Central memory CD8-positive, alpha-beta T cell (primary cell): Measurements from ENCODE around the gene ATP2C1.
A peak's percentile ranks its signal among the peaks of the same experiment; 100 is the strongest.

ENCODE experiments used
- ATAC-seq: fragments of 150-1000 bp; cut with Tn5 transposase; replicated peaks from 2 replicates; pipeline ENCODE4 v1.10.0; 2022; ENCODE audit warnings: mild to moderate bottlenecking, moderate FRiP score, moderate number of reproducible peaks; ENCODE audit not compliant: poor library complexity, severe bottlenecking; ENCODE audit errors: extremely low read depth
- DNase-seq, 2 donors: peaks; one replicate each; pipeline ENCODE4 v3.0.0; 2021; ENCODE audit warnings: low spot score in 2 of 2
- H3K27ac Mint-ChIP-seq: one replicate; pipeline ENCODE4 v1.8.0; 2022; ENCODE audit warnings: low read depth, mild to moderate bottlenecking, moderate library complexity, mixed read lengths
- H3K27me3 Mint-ChIP-seq: one replicate; pipeline ENCODE4 v1.8.0; 2022; ENCODE audit warnings: mixed read lengths
- H3K36me3 Mint-ChIP-seq: one replicate; pipeline ENCODE4 v1.8.0; 2022; ENCODE audit warnings: mild to moderate bottlenecking, moderate library complexity, mixed read lengths; ENCODE audit not compliant: insufficient read depth
- H3K4me1 Mint-ChIP-seq: one replicate; pipeline ENCODE4 v1.8.0; 2022; ENCODE audit warnings: mixed read lengths
- H3K4me3 Mint-ChIP-seq: one replicate; pipeline ENCODE4 v1.8.0; 2022; ENCODE audit warnings: mild to moderate bottlenecking, moderate library complexity, mixed read lengths
- H3K9me3 Mint-ChIP-seq: one replicate; pipeline ENCODE4 v1.8.0; 2022; ENCODE audit warnings: mixed read lengths

The ATP2C1 gene

GRCh38 chr3:130974201-130974600 is 80.3 kb downstream of the ATP2C1 start:
- H3K36me3 Mint-ChIP-seq, result peaks cover 11% of the 10 kb centered on the region
- no peaks in the 10 kb centered on the region for H3K27me3 Mint-ChIP-seq
- H3K9me3 Mint-ChIP-seq, result no peaks in the 10 kb centered on the region
- no peaks in the 10 kb centered on the region for H3K4me1 Mint-ChIP-seq
- no peak overlapping the region for H3K4me3 Mint-ChIP-seq
- ATAC-seq (no peak), DNase-seq (no peak)
- no peak overlapping the region for H3K27ac Mint-ChIP-seq

DNA sequence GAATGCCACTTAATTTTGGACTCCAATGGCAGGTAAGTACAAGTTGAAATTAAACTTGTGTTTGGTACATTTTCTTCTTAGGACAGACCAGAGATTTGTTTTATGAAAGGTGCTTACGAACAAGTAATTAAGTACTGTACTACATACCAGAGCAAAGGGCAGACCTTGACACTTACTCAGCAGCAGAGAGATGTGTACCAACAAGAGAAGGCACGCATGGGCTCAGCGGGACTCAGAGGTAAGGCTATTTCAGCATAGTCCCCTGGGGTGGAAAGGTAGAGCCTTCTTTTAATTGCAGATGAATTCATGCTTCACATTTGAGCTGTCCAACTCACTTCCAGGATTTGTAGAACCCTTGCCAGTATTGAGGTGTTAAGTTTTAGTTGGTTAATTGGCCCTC is 81.4 kb downstream of the ATP2C1 start:
- Mint-ChIP-seq H3K36me3 (peaks cover 11% of the 10 kb centered on the region), H3K4me3 (no peak overlapping the region), H3K9me3 (no peaks in the 10 kb centered on the region), H3K27ac (no peak overlapping the region), H3K27me3 (no peaks in the 10 kb centered on the region), H3K4me1 (no peaks in the 10 kb centered on the region)
- ATAC-seq, result no peak
- DNase-seq, result no peak

- Mint-ChIP-seq H3K27me3 (no peaks in the 10 kb centered on the region), H3K36me3 (peaks cover 9% of the 10 kb centered on the region), H3K4me1 (no peaks in the 10 kb centered on the region), H3K9me3 (no peaks in the 10 kb centered on the region), H3K4me3 (no peak overlapping the region), H3K27ac (no peak overlapping the region)
- ATAC-seq (no peak), DNase-seq (no peak)
Measured at GRCh38 chr3:130976706-130977105, 82.8 kb downstream of the ATP2C1 start.

- Mint-ChIP-seq H3K9me3 (no peaks in the 10 kb centered on the region), H3K27ac (no peak overlapping the region), H3K4me3 (no peak overlapping the region), H3K27me3 (no peaks in the 10 kb centered on the region), H3K36me3 (peaks cover 14% of the 10 kb centered on the region), H3K4me1 (no peaks in the 10 kb centered on the region)
- DNase-seq (no peak), ATAC-seq (no peak)
Measured at GRCh38 chr3:130979117-130979516, 85.2 kb downstream of the ATP2C1 start.

GRCh38 chr3:130981469-130981868 is 87.6 kb downstream of the ATP2C1 start:
- ATAC-seq (no peak), DNase-seq (no peak)
- no peak overlapping the region for H3K4me3 Mint-ChIP-seq
- peaks cover 12% of the 10 kb centered on the region for H3K36me3 Mint-ChIP-seq
- no peaks in the 10 kb centered on the region for H3K27me3 Mint-ChIP-seq
- H3K4me1 Mint-ChIP-seq, result no peaks in the 10 kb centered on the region
- H3K27ac Mint-ChIP-seq, result no peak overlapping the region
- H3K9me3 Mint-ChIP-seq, result no peaks in the 10 kb centered on the region

- DNase-seq, result no peak
- Mint-ChIP-seq H3K27ac (no peak overlapping the region), H3K9me3 (no peaks in the 10 kb centered on the region), H3K4me3 (no peak overlapping the region), H3K27me3 (no peaks in the 10 kb centered on the region), H3K36me3 (peaks cover 17% of the 10 kb centered on the region), H3K4me1 (peaks cover 13% of the 10 kb centered on the region)
- ATAC-seq, result no peak
Measured at GRCh38 chr3:130990282-130990681, 96.4 kb downstream of the ATP2C1 start.

DNA sequence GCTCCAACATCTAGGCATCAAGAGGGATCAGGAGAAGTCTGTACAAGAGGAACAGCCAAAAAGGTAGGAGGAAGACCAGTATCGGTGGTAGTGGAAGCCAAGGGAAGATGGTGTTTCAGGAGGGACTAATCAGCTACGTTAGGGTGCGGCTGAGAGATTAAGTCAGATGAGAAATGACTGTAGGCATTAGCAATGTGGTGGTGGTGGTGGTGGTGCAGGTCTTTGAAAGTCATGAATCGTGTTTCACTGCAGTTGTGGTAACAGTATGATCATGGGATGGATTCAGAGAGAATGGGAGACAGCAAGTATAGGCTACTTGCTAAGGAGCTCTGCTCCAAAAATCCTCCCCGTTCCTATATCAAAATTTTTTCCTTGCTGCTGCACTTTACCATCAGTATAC is 97.2 kb downstream of the ATP2C1 start:
- Mint-ChIP-seq H3K9me3 (no peaks in the 10 kb centered on the region), H3K27ac (no peak overlapping the region), H3K27me3 (no peaks in the 10 kb centered on the region), H3K4me3 (no peak overlapping the region), H3K4me1 (peaks cover 13% of the 10 kb centered on the region), H3K36me3 (peaks cover 20% of the 10 kb centered on the region)
- ATAC-seq (no peak), DNase-seq (no peak)

- Mint-ChIP-seq H3K36me3 (peaks cover 30% of the 10 kb centered on the region), H3K27ac (no peak overlapping the region), H3K4me1 (peaks cover 13% of the 10 kb centered on the region), H3K9me3 (no peaks in the 10 kb centered on the region), H3K27me3 (no peaks in the 10 kb centered on the region), H3K4me3 (no peak overlapping the region)
- DNase-seq (no peak), ATAC-seq (no peak)
Measured at GRCh38 chr3:130992344-130992743, 98.5 kb downstream of the ATP2C1 start.

DNA sequence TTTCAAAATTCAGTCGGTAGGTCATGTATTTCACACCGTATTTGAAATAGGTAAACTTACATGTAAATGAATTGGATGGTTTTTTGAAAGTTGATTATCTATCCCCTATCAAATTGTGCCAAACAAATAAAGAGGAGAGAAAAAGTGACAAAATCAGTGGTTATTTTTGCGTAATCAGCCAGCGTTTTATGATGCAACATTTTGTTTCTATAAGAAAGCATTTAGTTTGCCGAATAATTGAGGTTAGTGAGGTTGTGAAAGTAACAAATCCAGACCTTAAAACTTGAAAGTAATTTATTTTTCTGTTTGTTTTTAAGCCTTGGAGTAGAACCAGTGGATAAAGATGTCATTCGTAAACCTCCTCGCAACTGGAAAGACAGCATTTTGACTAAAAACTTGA is 103.4 kb downstream of the ATP2C1 start:
- no peak for DNase-seq
- Mint-ChIP-seq H3K9me3 (no peaks in the 10 kb centered on the region), H3K27me3 (no peaks in the 10 kb centered on the region), H3K4me1 (no peaks in the 10 kb centered on the region), H3K27ac (no peak overlapping the region), H3K4me3 (no peak overlapping the region), H3K36me3 (peaks cover 26% of the 10 kb centered on the region)
- ATAC-seq, result no peak

DNA sequence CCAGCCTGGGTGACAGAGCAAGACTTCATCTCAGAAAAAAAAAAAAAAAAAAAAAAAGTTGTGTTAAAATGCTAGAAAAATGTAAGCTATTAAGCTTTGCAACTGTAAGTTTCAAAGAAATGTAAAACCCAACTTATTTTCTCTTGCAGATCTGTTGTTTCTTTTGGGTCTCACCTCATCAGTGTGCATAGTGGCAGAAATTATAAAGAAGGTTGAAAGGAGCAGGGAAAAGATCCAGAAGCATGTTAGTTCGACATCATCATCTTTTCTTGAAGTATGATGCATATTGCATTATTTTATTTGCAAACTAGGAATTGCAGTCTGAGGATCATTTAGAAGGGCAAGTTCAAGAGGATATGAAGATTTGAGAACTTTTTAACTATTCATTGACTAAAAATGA is 107.2 kb downstream of the ATP2C1 start:
- H3K4me3 Mint-ChIP-seq, result no peak overlapping the region
- ATAC-seq (no peak), DNase-seq (no peak)
- H3K27me3 Mint-ChIP-seq, result no peaks in the 10 kb centered on the region
- H3K9me3 Mint-ChIP-seq, result no peaks in the 10 kb centered on the region
- peaks cover 13% of the 10 kb centered on the region for H3K4me1 Mint-ChIP-seq
- H3K36me3 Mint-ChIP-seq, result peaks cover 21% of the 10 kb centered on the region
- H3K27ac Mint-ChIP-seq, result no peak overlapping the region

DNA sequence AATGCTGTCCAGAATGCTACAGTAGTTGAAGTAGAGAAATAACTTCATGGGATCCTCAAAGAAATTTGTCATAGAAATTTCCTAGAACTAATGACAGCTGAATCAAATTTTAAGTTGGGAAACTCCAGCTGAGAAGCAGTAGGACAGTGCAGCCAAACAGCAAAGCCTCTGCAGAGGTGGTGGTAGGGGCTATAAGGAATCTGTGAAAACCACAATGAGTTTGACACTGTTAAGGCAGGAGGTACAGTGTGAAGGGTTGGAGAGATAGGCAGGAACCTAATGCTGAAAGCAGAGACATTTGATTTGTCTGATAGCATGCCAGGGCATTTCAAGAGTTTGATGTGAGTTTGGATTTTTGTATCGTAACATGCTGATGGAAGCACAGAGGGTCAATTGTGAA is 110.7 kb downstream of the ATP2C1 start:
- H3K27ac Mint-ChIP-seq, result peak overlapping the region; percentile 36
- no peak for DNase-seq
- no peaks in the 10 kb centered on the region for H3K27me3 Mint-ChIP-seq
- ATAC-seq, result peak; percentile 62
- H3K36me3 Mint-ChIP-seq, result peaks cover 14% of the 10 kb centered on the region
- no peaks in the 10 kb centered on the region for H3K9me3 Mint-ChIP-seq
- no peak overlapping the region for H3K4me3 Mint-ChIP-seq
- peaks cover 13% of the 10 kb centered on the region for H3K4me1 Mint-ChIP-seq

DNA sequence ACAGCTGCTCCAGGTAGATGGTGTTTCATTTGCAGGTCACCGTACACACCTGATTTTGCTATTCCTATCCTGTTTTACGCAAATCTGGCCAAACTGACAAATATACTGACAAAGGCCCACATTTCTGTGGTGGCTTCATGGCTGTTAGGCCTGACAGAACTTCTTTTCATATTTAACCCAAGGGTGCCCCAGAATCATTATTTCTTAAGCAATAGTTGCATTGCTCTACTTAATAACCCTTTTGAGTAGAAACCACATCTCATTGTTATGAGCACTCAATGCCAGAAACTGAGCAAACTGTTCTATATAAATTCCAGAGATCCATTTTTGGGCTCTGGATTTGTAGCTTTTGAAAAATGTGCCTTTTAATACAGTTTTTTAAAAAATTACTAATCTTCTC is 113.4 kb downstream of the ATP2C1 start:
- H3K9me3 Mint-ChIP-seq, result no peaks in the 10 kb centered on the region
- no peak for DNase-seq
- no peaks in the 10 kb centered on the region for H3K27me3 Mint-ChIP-seq
- H3K4me3 Mint-ChIP-seq, result no peak overlapping the region
- H3K4me1 Mint-ChIP-seq, result peaks cover 13% of the 10 kb centered on the region
- H3K27ac Mint-ChIP-seq, result no peak overlapping the region
- peaks cover 27% of the 10 kb centered on the region for H3K36me3 Mint-ChIP-seq
- ATAC-seq, result no peak

- Mint-ChIP-seq H3K36me3 (peaks cover 29% of the 10 kb centered on the region), H3K27me3 (no peaks in the 10 kb centered on the region), H3K4me3 (no peak overlapping the region), H3K4me1 (peaks cover 13% of the 10 kb centered on the region), H3K9me3 (no peaks in the 10 kb centered on the region), H3K27ac (no peak overlapping the region)
- DNase-seq, result no peak
- ATAC-seq, result no peak
Measured at GRCh38 chr3:131007782-131008181, 113.9 kb downstream of the ATP2C1 start.

- ATAC-seq (no peak), DNase-seq (no peak)
- Mint-ChIP-seq H3K27me3 (no peaks in the 10 kb centered on the region), H3K9me3 (no peaks in the 10 kb centered on the region), H3K27ac (no peak overlapping the region), H3K36me3 (peaks cover 34% of the 10 kb centered on the region), H3K4me3 (no peak overlapping the region), H3K4me1 (peaks cover 13% of the 10 kb centered on the region)
Measured at GRCh38 chr3:131008326-131008725, 114.4 kb downstream of the ATP2C1 start.
